ENCODE data around the gene DTNB. TPM values are rescaled to one million over a fixed set of nuclear protein-coding genes. Genes with fewer than 3 reads are reported as not detected.

The DTNB gene
- total RNA-seq, 1 experiment from 2014 or later: 19.6 TPM

GRCh38 chr2:25372405-25373268 lies 300.7 kb downstream of the DTNB start:
- ChIA-PET CTCF (interaction anchor here (0.6 kb wide), 1 partner anchor 11 kb away, joined by 3 read pairs; no protein-coding TSS in a partner anchor), POLR2A (ENCODE audit: low non-redundant PET) (no interaction called here)
- no peak overlapping the region for H3K4me3 ChIP-seq (ENCODE audit: low read depth, low read length, poor library complexity, severe bottlenecking)
- no peak for TF ChIP-seq CTCF (conservative IDR thresholded peaks at IDR 0.05; ENCODE audit: low read depth, low read length)
- TF ChIP-seq EZH2 (IDR thresholded peaks at IDR 0.05; ENCODE audit: borderline replicate concordance, low read depth, low read length, poor library complexity, severe bottlenecking): no peak
- no peak overlapping the region for H3K27ac ChIP-seq (ENCODE audit: low read depth, low read length, poor library complexity, severe bottlenecking)
- intact Hi-C loops (cut with micrococcal nuclease; ENCODE audit: unreplicated experiment): no loop called here
- H3K9me3 ChIP-seq (ENCODE audit: low read depth, low read length, poor library complexity, severe bottlenecking): no peaks in the 10 kb centered on the region
- H3K36me3 ChIP-seq (ENCODE audit: insufficient read depth, low read length, poor library complexity, severe bottlenecking): no peaks in the 10 kb centered on the region
- peaks cover 13% of the 10 kb centered on the region for H3K4me1 ChIP-seq (ENCODE audit: insufficient read depth, low read length, poor library complexity, severe bottlenecking)
- no peak for DNase-seq (ENCODE audit: low spot score)
- H3K27me3 ChIP-seq (replicated peaks; ENCODE audit: insufficient read depth, low read depth, low read length, poor library complexity): no peaks in the 10 kb centered on the region
- BruUV-seq (replicated peaks): no TSS peak

- TF ChIP-seq CTCF (conservative IDR thresholded peaks at IDR 0.05; ENCODE audit: low read depth, low read length) (no peak), EZH2 (IDR thresholded peaks at IDR 0.05; ENCODE audit: borderline replicate concordance, low read depth, low read length, poor library complexity, severe bottlenecking) (no peak)
- Histone ChIP-seq H3K4me1 (ENCODE audit: insufficient read depth, low read length, poor library complexity, severe bottlenecking) (peaks cover 5% of the 10 kb centered on the region), H3K4me3 (ENCODE audit: low read depth, low read length, poor library complexity, severe bottlenecking) (no peak overlapping the region), H3K27ac (ENCODE audit: low read depth, low read length, poor library complexity, severe bottlenecking) (no peak overlapping the region), H3K9me3 (ENCODE audit: low read depth, low read length, poor library complexity, severe bottlenecking) (no peaks in the 10 kb centered on the region), H3K36me3 (ENCODE audit: insufficient read depth, low read length, poor library complexity, severe bottlenecking) (no peaks in the 10 kb centered on the region), H3K27me3 (replicated peaks; ENCODE audit: insufficient read depth, low read depth, low read length, poor library complexity) (no peaks in the 10 kb centered on the region)
- BruUV-seq (replicated peaks): no TSS peak
- DNase-seq (ENCODE audit: low spot score): no peak
- intact Hi-C loops (cut with micrococcal nuclease; ENCODE audit: unreplicated experiment): no loop called here
- CTCF ChIA-PET: interaction anchor here (0.6 kb wide), 1 partner anchor 10 kb away, joined by 3 read pairs; no protein-coding TSS in a partner anchor
- POLR2A ChIA-PET (ENCODE audit: low non-redundant PET): no interaction called here
These were observed 301.8 kb downstream of the DTNB start for GRCh38 chr2:25371253-25372241.

- Histone ChIP-seq H3K27me3 (replicated peaks; ENCODE audit: insufficient read depth, low read depth, low read length, poor library complexity) (no peaks in the 10 kb centered on the region), H3K36me3 (ENCODE audit: insufficient read depth, low read length, poor library complexity, severe bottlenecking) (no peaks in the 10 kb centered on the region), H3K9me3 (ENCODE audit: low read depth, low read length, poor library complexity, severe bottlenecking) (no peaks in the 10 kb centered on the region), H3K4me3 (ENCODE audit: low read depth, low read length, poor library complexity, severe bottlenecking) (no peak overlapping the region), H3K27ac (ENCODE audit: low read depth, low read length, poor library complexity, severe bottlenecking) (no peak overlapping the region), H3K4me1 (ENCODE audit: insufficient read depth, low read length, poor library complexity, severe bottlenecking) (no peaks in the 10 kb centered on the region)
- no TSS peak for BruUV-seq (replicated peaks)
- DNase-seq (ENCODE audit: low spot score): no peak
- POLR2A ChIA-PET (ENCODE audit: low non-redundant PET): no interaction called here
- intact Hi-C loops (cut with micrococcal nuclease; ENCODE audit: unreplicated experiment): no loop called here
- TF ChIP-seq EZH2 (IDR thresholded peaks at IDR 0.05; ENCODE audit: borderline replicate concordance, low read depth, low read length, poor library complexity, severe bottlenecking): no peak
- TF ChIP-seq CTCF (conservative IDR thresholded peaks at IDR 0.05; ENCODE audit: low read depth, low read length): no peak
- CTCF ChIA-PET: no interaction called here
These were observed 303.5 kb downstream of the DTNB start for GRCh38 chr2:25369876-25370275.

Data from A673 (cell line).